HG03457 (cell line): ENCODE results near the gene PYGL.
"Not testable (repeated sequence)": the region's sequence is repeated elsewhere in the genome, so short reads cannot be mapped to it uniquely, and the experiment has no call there.

Experiments
- ATAC-seq: cut with Tn5 transposase; IDR thresholded peaks from one replicate; pipeline ENCODE4 v1.9.1; 2021; ENCODE audit warnings: moderate number of reproducible peaks; ENCODE audit not compliant: unreplicated experiment

PYGL gene

GRCh38 chr14:50929506-50929905 lies 14.8 kb downstream of the PYGL start:
- ATAC-seq, result no peak

DNA sequence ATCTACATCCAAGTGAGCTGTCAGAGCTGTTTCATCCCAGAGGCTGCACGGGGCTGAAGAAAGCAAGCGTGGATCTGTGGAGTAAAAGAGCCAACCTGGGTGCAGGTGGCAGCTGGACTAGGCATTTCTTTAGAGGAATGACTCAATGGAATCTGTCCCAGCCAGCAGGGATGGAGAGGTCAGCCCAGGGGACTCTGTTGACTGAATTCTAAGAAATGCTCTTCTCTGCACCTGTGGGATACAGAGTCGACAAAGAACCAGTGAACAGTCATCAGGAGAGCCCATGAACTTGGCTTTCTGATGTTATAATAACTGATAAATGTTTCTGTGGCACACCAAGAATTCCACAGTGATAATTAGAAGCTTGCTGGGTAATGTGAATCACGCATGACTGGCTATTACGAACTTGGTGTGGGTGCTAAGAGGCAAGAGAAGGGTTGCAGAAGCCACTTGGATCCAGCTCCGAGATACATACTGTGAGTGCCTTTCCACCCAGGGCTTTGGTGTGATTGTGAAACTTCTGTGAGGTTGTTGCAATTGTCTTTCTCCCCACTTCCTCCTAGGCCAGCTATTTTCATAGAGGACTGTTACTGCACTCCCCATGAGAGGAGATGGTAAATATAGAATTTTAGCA lies 16.2 kb downstream of the PYGL start:
- no peak for ATAC-seq

GRCh38 chr14:50926851-50927386 lies 17.4 kb downstream of the PYGL start:
- no peak for ATAC-seq

- ATAC-seq, result no peak
Observed at GRCh38 chr14:50924843-50925242, 19.4 kb downstream of the PYGL start.

- no peak for ATAC-seq
Observed at GRCh38 chr14:50924236-50924635, 20.0 kb downstream of the PYGL start.

DNA sequence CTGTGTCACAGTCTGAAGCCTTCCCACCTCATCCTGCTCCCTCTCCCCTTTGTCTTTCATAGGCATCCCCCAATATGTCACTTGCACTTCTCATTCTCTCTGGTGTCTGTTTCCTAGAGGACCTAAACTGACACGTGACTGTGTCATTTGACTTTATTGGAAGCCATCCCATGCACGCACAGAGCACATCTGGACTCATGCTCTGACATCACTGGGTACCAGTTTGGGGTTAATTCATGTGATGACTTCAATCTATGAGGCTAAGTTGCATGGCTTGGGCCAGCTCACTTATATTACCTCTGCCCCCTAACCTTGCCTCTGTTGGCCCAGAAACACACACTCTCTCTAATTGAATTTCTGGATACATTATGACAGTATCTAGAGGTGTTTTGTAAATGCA lies 21.5 kb downstream of the PYGL start:
- ATAC-seq, result no peak

GRCh38 chr14:50920482-50921230 lies 23.6 kb downstream of the PYGL start:
- ATAC-seq, result no peak

- ATAC-seq, result not testable (repeated sequence)
Observed at GRCh38 chr14:50919524-50919923, 24.8 kb downstream of the PYGL start.

- ATAC-seq, result no peak
Observed at GRCh38 chr14:50917449-50917848, 26.8 kb downstream of the PYGL start.

GRCh38 chr14:50910495-50911420 lies 33.5 kb downstream of the PYGL start:
- no peak for ATAC-seq

DNA sequence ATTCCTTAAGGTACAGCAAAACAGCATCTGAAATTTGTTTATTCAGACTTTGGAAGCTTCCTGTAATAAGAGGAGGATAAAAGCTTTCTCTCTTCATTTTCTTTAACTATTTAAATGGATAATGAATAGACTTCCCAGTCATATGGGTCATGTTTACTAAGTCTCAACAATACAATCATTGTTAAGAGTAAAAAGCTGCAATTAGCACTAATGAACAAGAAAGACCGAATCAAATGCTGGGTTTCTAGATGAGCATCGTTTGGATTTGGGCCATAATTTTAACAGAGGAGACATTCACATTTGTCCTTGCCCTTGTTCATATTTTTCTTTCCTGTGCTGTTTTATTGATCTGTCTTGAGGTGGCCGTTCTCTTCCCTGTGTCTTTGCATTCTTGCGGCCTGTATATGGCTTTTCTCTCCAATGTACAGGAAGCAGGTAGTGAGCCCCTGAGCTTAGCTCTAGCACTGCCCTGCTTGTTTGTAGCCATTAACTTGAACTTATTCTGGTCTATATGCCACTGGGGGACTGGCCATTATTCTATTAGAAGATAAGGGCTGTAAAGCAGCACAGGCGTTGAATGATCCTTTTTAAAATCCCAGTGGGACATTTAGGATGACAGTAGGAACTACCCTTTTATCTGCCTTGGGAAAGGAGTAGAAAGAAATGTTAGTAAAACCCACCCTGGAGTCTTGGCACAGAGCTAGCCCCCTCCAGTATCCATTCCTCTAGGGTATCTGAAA lies 37.8 kb downstream of the PYGL start:
- no peak for ATAC-seq

DNA sequence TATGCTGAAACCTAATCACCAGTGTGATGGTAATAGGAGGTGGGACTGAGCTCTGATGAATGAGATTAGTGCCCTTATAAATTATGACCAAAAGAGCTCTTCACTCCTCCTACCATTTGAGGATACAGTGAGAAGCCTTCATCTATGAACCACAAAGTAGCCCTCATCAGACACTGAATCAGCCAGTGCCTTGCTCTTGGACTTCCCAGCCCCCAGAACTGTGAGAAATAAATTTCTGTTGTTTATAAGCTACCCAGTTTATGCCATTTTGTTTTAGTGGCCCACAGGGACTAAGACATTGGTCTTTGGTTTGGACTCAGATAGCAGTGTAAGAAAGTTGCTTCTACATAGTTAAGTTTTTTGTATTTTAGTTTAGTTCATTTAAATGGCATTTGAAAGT lies 39.6 kb downstream of the PYGL start:
- ATAC-seq, result no peak

DNA sequence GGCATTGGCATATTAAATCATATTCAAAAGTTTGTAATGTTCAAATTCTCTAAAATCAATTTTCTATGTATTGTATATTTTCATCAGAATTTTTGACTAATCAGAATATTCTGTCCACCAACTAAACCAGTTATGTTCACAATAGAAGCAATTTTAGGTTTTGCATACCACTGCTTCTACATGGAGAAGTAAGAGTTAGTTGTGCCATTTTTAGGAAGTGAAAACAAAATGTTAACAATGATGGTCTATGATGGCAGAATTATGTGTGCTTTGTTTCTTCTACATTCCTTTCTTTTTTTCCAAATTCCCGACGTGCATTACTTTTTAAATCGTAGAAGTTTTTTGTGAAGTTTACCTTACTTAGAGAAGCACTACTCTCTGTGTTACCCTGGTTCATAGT lies 42.9 kb downstream of the PYGL start:
- no peak for ATAC-seq

DNA sequence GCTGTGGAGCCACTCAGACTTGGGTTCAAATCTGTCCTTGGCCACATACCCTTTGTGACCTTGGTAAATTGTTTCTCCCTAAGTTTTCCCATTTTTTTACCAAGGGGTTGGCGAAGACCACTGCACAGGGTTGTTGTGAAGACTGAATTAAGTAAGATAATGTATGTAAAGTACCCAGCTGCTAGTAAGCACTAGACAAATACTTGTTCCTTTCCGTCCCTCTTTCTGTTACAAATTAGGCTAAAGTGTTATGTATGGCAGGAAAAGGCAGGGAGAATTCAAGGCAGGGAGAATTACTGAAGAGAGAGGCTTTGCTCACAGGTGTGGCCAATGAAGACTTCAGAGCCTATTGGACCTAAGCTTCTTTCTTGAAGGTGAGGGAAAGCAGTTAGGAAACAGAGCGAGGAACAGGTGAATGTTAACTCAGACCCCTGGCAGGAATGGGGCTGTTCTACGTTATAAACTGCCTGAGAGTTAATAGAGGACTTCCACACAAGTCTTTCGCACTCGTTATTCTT lies 46.6 kb downstream of the PYGL start:
- no peak for ATAC-seq

- ATAC-seq, result not testable (repeated sequence)
Observed at GRCh38 chr14:50897005-50897404, 47.3 kb downstream of the PYGL start.

- not testable (repeated sequence) for ATAC-seq
Observed at GRCh38 chr14:50896421-50896820, 47.9 kb downstream of the PYGL start.

- no peak for ATAC-seq
Observed at GRCh38 chr14:50892255-50892654, 52.0 kb downstream of the PYGL start.

- ATAC-seq, result no peak
Observed at GRCh38 chr14:50887476-50887875, 56.8 kb downstream of the PYGL start.

DNA sequence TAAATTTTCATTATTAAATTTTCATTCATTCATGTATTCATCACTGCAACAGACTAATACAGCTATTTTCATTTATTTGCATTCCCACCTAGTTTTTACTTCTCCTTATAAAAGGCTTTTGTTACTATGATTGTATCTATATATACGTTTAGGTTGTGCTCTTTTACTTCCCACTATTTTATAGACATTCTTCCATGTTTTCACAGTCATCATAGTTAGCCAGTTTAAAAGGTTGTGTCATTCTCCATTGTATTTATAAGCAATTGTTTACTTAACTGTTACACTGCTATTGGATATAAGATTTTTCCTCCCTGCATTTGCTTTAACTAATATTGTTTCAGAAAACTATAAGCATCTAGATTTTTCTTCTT lies 60.5 kb downstream of the PYGL start:
- no peak for ATAC-seq
